ENCODE results near the gene SLA2. TPM values are rescaled to one million over a fixed set of nuclear protein-coding genes. Genes with fewer than 3 reads are reported as not detected.
A peak's percentile ranks its signal among the peaks of the same experiment; 100 is the strongest.

SLA2 gene
- total and polyA plus RNA-seq, 4 experiments from 2014 or later = 12.7 to 29.9 (median 21.5) TPM

DNA sequence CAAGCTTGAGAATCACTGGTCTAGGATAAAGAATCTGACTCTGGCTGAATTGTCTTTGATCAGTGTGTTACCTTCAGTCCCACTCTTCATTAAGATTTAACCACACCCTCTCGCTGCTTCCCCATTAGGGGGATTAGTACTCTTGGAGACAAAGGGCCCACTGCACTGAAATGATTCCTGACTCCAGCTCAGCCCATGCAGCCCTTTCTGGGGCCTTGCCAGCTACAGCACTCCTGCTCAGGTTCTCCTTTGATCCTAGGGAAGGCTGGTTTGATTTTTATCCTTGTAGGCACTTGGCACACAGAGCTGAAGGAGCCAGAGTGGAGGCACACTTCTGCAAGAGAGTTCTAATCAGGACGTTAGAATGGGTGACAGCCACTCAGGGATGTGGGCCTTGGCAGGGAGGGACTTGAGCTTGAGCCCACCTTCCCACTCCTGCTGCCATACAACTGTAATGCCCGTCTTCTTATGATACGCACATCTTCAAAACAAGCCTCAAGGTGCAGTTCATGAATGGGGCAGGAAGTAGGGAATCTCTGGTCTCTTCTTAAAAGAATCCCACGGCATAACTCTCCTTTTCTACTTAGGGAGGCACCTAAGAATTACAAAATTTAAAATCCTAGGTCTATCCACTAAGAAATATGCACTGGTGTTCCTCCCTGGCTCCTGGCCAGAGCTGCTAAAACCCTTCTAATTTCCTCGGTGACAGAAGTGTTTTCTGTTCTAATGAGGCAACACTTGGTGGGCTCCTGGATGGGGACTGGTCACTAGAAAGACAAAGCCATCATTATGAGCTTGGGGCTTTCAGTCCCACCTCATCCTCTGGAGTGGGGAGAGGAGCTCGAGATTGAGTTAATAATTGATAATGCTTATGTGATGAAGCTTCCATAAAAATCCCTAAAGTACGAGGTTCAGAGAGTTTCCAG, 1.5 kb upstream of the SLA2 start:
- peaks cover 33% of the 10 kb centered on the region for H3K4me1 ChIP-seq (ENCODE audit: insufficient read depth, low read length)
- Mint-ChIP-seq H3K36me3 (peaks cover 9 to 32% of the 10 kb centered on the region in 2 donors), H3K9me3 (no peaks in the 10 kb centered on the region), H3K4me1 (peaks cover 21 to 54% (median 38%) of the 10 kb centered on the region in 4 donors), H3K27me3 (no peaks in the 10 kb centered on the region), H3K27ac (peak overlapping the region; percentile 57 to 98 (median 96)), H3K4me3 (peak overlapping the region in 7 of 8 donors; percentile 40 to 98 (median 57))
- H3K9me3 ChIP-seq (ENCODE audit: control insufficient read depth in 1 of 2, low read length in 2 of 2) = no peaks in the 10 kb centered on the region
- no peaks in the 10 kb centered on the region for H3K27me3 ChIP-seq (ENCODE audit: insufficient read depth, low read length)
- no peak for DNase-seq
- H3K27ac ChIP-seq (ENCODE audit: low read depth, low read length) = no peak overlapping the region
- intact Hi-C loops (cut with micrococcal nuclease) = loop anchor here (5.0 kb wide), 1 partner anchor 100 kb away; the partner anchor contains the start of gene NDRG3
- H3K4me3 ChIP-seq (ENCODE audit: low read length in 2 of 2) = no peak overlapping the region
- CTCF ChIA-PET (ENCODE audit: partially characterized antibody) = interaction anchor here (0.7 to 6.8 kb wide), 6 partner anchors 17 to 107 kb away, joined by 3 to 83 read pairs (median 15); partner anchors contain the start of gene RAB5IF
- no peaks in the 10 kb centered on the region for H3K36me3 ChIP-seq (ENCODE audit: insufficient read depth, low read length)
- POLR2A ChIA-PET (ENCODE audit: partially characterized antibody) = interaction anchor here (1.6 to 7.1 kb wide), 4 partner anchors 11 to 39 kb away, joined by 3 to 131 read pairs (median 48); partner anchors contain the start of gene RAB5IF

DNA sequence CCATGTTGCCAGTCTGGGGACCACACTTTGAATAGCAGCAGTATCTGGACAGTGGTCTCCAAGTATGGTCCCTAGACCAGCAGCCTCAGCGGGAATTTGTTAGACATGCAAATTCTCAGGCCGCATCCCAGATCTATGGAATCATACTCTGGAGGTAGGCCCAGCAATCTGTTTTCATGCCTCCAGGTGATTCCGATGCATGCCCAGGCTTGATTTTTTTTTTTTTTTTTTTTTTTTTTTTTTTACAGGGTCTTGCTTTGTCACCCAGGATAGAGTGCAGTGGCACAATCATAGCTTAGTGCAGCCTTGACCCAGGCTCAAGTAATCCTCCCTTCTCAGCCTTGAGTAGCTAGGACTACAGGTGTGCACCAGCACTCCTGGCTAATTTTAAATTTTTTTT, 682 bp upstream of the SLA2 start:
- Mint-ChIP-seq H3K4me1 (peaks cover 25 to 62% (median 44%) of the 10 kb centered on the region in 4 donors), H3K9me3 (no peaks in the 10 kb centered on the region), H3K4me3 (peak overlapping the region in 7 of 8 donors; percentile 57 to 99 (median 98)), H3K27ac (peak overlapping the region; percentile 97 to 99 (median 98)), H3K36me3 (peaks cover 9 to 33% of the 10 kb centered on the region in 2 donors), H3K27me3 (no peaks in the 10 kb centered on the region)
- Histone ChIP-seq H3K9me3 (ENCODE audit: control insufficient read depth in 1 of 2, low read length in 2 of 2) (no peaks in the 10 kb centered on the region), H3K4me3 (ENCODE audit: low read length in 2 of 2) (peak overlapping the region in 1 of 2 donors; percentile 83), H3K27me3 (ENCODE audit: insufficient read depth, low read length) (no peaks in the 10 kb centered on the region), H3K36me3 (ENCODE audit: insufficient read depth, low read length) (peaks cover under 1% of the 10 kb centered on the region), H3K4me1 (ENCODE audit: insufficient read depth, low read length) (peaks cover 40% of the 10 kb centered on the region), H3K27ac (ENCODE audit: low read depth, low read length) (peak overlapping the region; percentile 77)
- ChIA-PET CTCF (ENCODE audit: partially characterized antibody) (interaction anchor here (0.6 to 6.8 kb wide), 11 partner anchors 10 to 770 kb away, joined by 3 to 83 read pairs (median 5); partner anchors contain the start of gene RAB5IF), POLR2A (ENCODE audit: partially characterized antibody) (interaction anchor here (0.6 to 7.1 kb wide), 8 partner anchors 12 to 127 kb away, joined by 3 to 131 read pairs (median 10); partner anchors contain the start of genes DSN1, RAB5IF and TGIF2)
- intact Hi-C loops (cut with micrococcal nuclease) = loop anchor here (1.0 to 5.0 kb wide), 2 partner anchors 34 to 101 kb away; partner anchors contain the start of gene NDRG3
- DNase-seq = no peak

DNA sequence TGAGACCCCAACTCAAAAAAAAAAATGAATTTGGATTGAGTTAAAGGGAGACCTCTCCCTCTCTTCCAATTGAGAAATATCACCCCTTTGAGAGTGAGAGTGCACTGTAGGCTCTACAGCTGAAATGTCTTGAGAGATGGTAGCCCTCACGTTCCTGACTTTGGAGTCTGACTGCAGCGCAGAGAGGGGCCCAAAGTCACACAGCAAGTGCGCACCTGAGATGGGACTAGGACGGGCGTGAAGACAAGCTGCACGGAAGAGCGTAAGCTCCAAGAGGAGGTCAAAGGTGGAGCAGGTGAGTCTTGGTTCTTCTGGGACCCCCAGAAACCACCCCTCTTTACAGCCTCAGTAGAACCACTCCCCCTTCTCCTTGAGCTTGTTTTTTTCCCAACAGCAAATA, 643 bp downstream of the SLA2 start:
- intact Hi-C loops (cut with micrococcal nuclease) = loop anchor here (1.0 to 5.0 kb wide), 3 partner anchors 15 to 102 kb away; partner anchors contain the start of genes NDRG3 and RAB5IF
- peak overlapping the region; percentile 77 for H3K27ac ChIP-seq (ENCODE audit: low read depth, low read length)
- peak overlapping the region; percentile 75 to 83 for H3K4me3 ChIP-seq (ENCODE audit: low read length in 2 of 2)
- Mint-ChIP-seq H3K36me3 (peaks cover 15 to 37% of the 10 kb centered on the region in 2 donors), H3K27ac (peak overlapping the region; percentile 97 to 99 (median 98)), H3K27me3 (no peaks in the 10 kb centered on the region), H3K4me3 (peak overlapping the region; percentile 92 to 99 (median 98)), H3K9me3 (no peaks in the 10 kb centered on the region), H3K4me1 (peaks cover 28 to 68% (median 49%) of the 10 kb centered on the region in 4 donors)
- peaks cover 48% of the 10 kb centered on the region for H3K4me1 ChIP-seq (ENCODE audit: insufficient read depth, low read length)
- CTCF ChIA-PET (ENCODE audit: partially characterized antibody) = interaction anchor here (0.9 to 6.8 kb wide), 17 partner anchors 9 to 163 kb away, joined by 3 to 83 read pairs (median 5); partner anchors contain the start of gene RAB5IF
- no peaks in the 10 kb centered on the region for H3K27me3 ChIP-seq (ENCODE audit: insufficient read depth, low read length)
- no peaks in the 10 kb centered on the region for H3K9me3 ChIP-seq (ENCODE audit: control insufficient read depth in 1 of 2, low read length in 2 of 2)
- POLR2A ChIA-PET (ENCODE audit: partially characterized antibody) = interaction anchor here (0.7 to 7.1 kb wide), 15 partner anchors 9 to 190 kb away, joined by 3 to 131 read pairs (median 4); partner anchors contain the start of genes DSN1, NDRG3, RAB5IF and TGIF2
- no peak for DNase-seq
- H3K36me3 ChIP-seq (ENCODE audit: insufficient read depth, low read length) = peaks cover 13% of the 10 kb centered on the region

DNA sequence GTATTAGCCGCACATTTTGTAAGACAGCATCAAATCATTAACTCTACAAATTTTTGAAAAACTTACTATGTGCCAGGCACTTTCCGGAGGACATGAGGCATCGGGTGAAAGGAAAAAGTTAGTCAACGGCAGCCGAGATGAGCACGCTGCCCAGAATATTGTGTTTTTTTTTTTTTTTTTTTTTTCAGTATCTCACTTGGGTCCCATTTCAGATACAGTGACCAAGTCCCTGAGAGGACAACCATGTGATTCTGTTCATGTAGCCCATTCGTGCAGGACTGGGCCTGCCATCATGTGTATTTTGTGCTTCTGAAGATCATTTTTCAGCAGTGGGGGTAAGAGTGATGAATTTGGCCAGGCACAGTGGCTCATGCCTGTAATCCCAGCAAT, 1.3 kb downstream of the SLA2 start:
- Mint-ChIP-seq H3K27ac (peak overlapping the region; percentile 95 to 99 (median 97)), H3K4me1 (peaks cover 28 to 68% (median 49%) of the 10 kb centered on the region in 4 donors), H3K27me3 (no peaks in the 10 kb centered on the region), H3K36me3 (peaks cover 15 to 40% of the 10 kb centered on the region in 2 donors), H3K9me3 (no peaks in the 10 kb centered on the region), H3K4me3 (peak overlapping the region; percentile 92 to 99 (median 98))
- peaks cover 48% of the 10 kb centered on the region for H3K4me1 ChIP-seq (ENCODE audit: insufficient read depth, low read length)
- intact Hi-C loops (cut with micrococcal nuclease) = loop anchor here (1.0 to 5.0 kb wide), 3 partner anchors 14 to 103 kb away; partner anchors contain the start of genes NDRG3 and RAB5IF
- H3K27me3 ChIP-seq (ENCODE audit: insufficient read depth, low read length) = no peaks in the 10 kb centered on the region
- H3K4me3 ChIP-seq (ENCODE audit: low read length in 2 of 2) = peak overlapping the region; percentile 68 to 83
- ChIA-PET POLR2A (ENCODE audit: partially characterized antibody) (interaction anchor here (0.9 to 7.1 kb wide), 11 partner anchors 9 to 691 kb away, joined by 3 to 131 read pairs (median 4); partner anchors contain the start of genes RAB5IF, SCAND1 and TGIF2), CTCF (ENCODE audit: partially characterized antibody) (interaction anchor here (0.6 to 6.8 kb wide), 10 partner anchors 10 to 1166 kb away, joined by 3 to 83 read pairs (median 5); partner anchors contain the start of gene RAB5IF)
- DNase-seq = peak in 1 of 5 donors; percentile 76
- no peaks in the 10 kb centered on the region for H3K9me3 ChIP-seq (ENCODE audit: control insufficient read depth in 1 of 2, low read length in 2 of 2)
- H3K27ac ChIP-seq (ENCODE audit: low read depth, low read length) = peak overlapping the region; percentile 77
- peaks cover 18% of the 10 kb centered on the region for H3K36me3 ChIP-seq (ENCODE audit: insufficient read depth, low read length)

DNA sequence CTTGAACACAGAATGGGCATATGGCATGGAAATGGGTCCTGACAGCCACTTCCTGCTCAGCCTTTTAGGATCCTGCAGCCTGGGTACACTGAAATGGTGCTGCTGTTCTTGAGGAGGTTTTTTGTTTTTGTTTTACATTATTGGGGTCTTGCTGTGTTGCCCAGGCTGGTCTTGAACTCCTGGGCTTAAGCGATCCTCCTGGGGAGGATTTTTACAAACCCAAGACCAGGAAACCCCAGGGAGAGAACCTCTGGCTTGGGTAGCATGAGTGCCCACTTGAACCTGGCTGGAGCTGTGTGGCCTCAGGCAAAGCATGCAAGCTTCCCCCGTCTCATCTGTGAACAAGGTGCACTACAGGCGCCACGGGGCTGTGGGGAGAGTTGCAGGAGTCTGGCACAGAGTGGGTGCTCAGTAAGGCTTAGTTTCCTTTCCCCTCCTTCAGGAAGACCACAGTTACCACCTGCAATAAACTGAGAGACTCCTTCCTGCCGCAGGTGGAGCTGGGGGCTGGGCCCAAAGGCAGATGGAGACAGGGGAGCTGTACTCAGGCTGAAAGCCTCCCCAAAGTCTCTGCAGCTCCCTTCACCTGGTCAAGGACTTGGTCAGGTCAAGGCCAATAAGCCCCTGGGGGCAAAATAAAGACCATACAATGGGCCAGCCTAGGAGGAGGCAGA, 1.8 kb downstream of the SLA2 start:
- H3K27ac ChIP-seq (ENCODE audit: low read depth, low read length) = peak overlapping the region; percentile 77
- peak overlapping the region; percentile 92 to 99 (median 98) for H3K4me3 Mint-ChIP-seq
- DNase-seq = peak; percentile 63 to 81 (median 72)
- no peaks in the 10 kb centered on the region for H3K27me3 ChIP-seq (ENCODE audit: insufficient read depth, low read length)
- H3K36me3 Mint-ChIP-seq = peaks cover 15 to 40% of the 10 kb centered on the region in 2 donors
- H3K9me3 Mint-ChIP-seq = no peaks in the 10 kb centered on the region
- ChIA-PET POLR2A (ENCODE audit: partially characterized antibody) (interaction anchor here (0.9 to 7.1 kb wide), 10 partner anchors 9 to 690 kb away, joined by 3 to 131 read pairs (median 4); partner anchors contain the start of genes RAB5IF, SCAND1 and TGIF2), CTCF (ENCODE audit: partially characterized antibody) (interaction anchor here (0.6 to 6.8 kb wide), 13 partner anchors 10 to 1165 kb away, joined by 3 to 83 read pairs (median 4); partner anchors contain the start of genes DSN1 and RAB5IF)
- H3K4me3 ChIP-seq (ENCODE audit: low read length in 2 of 2) = peak overlapping the region; percentile 68 to 83
- H3K4me1 ChIP-seq (ENCODE audit: insufficient read depth, low read length) = peaks cover 48% of the 10 kb centered on the region
- peak overlapping the region; percentile 95 to 99 (median 97) for H3K27ac Mint-ChIP-seq
- H3K36me3 ChIP-seq (ENCODE audit: insufficient read depth, low read length) = peaks cover 21% of the 10 kb centered on the region
- H3K27me3 Mint-ChIP-seq = no peaks in the 10 kb centered on the region
- H3K4me1 Mint-ChIP-seq = peaks cover 28 to 68% (median 49%) of the 10 kb centered on the region in 4 donors
- intact Hi-C loops (cut with micrococcal nuclease) = loop anchor here (2.0 kb wide), 1 partner anchor 39 kb away; the partner anchor contains the start of gene RAB5IF
- no peaks in the 10 kb centered on the region for H3K9me3 ChIP-seq (ENCODE audit: control insufficient read depth in 1 of 2, low read length in 2 of 2)

DNA sequence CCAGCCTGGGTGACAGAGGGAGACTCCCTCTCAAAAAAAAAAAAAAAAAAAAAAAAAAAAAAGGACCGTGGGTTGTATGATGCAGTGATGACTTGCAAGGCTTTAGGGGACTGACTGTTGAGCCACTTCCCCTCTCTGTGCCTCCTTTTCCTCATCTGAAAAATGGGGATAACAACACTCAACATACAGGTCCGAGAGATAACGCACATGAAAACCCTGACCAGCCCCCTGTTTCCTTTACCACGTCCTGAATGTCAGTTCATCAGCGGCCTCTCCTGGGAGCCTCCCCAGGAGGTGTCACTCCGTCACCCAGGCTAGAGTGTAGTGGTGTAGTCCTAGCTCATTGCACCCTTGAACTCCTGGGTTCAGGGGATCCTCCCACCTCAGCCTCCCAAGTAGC, 3.9 kb downstream of the SLA2 start:
- no peaks in the 10 kb centered on the region for H3K9me3 ChIP-seq (ENCODE audit: control insufficient read depth in 1 of 2, low read length in 2 of 2)
- H3K27ac Mint-ChIP-seq = peak overlapping the region; percentile 79 to 97 (median 90)
- no peak overlapping the region for H3K27ac ChIP-seq (ENCODE audit: low read depth, low read length)
- no peak overlapping the region for H3K4me3 ChIP-seq (ENCODE audit: low read length in 2 of 2)
- H3K9me3 Mint-ChIP-seq = no peaks in the 10 kb centered on the region
- ChIA-PET POLR2A (ENCODE audit: partially characterized antibody) (interaction anchor here (1.0 to 7.1 kb wide), 3 partner anchors 13 to 34 kb away, joined by 3 to 131 read pairs (median 90); partner anchors contain the start of gene RAB5IF), CTCF (ENCODE audit: partially characterized antibody) (interaction anchor here (0.5 to 6.8 kb wide), 4 partner anchors 17 to 37 kb away, joined by 3 to 83 read pairs (median 32); partner anchors contain the start of gene RAB5IF)
- no peak for DNase-seq
- peaks cover 28% of the 10 kb centered on the region for H3K36me3 ChIP-seq (ENCODE audit: insufficient read depth, low read length)
- H3K27me3 Mint-ChIP-seq = no peaks in the 10 kb centered on the region
- peaks cover 45% of the 10 kb centered on the region for H3K4me1 ChIP-seq (ENCODE audit: insufficient read depth, low read length)
- H3K27me3 ChIP-seq (ENCODE audit: insufficient read depth, low read length) = no peaks in the 10 kb centered on the region
- H3K4me1 Mint-ChIP-seq = peaks cover 29 to 69% (median 45%) of the 10 kb centered on the region in 4 donors
- intact Hi-C loops (cut with micrococcal nuclease) = no loop called here
- peak overlapping the region in 7 of 8 donors; percentile 46 to 98 (median 68) for H3K4me3 Mint-ChIP-seq
- peaks cover 15 to 47% of the 10 kb centered on the region in 2 donors for H3K36me3 Mint-ChIP-seq
